Cardiac muscle cell (in vitro differentiated cells and primary cell): Measurements from ENCODE around the gene CACNA2D1. TPM values are rescaled to one million over a fixed set of nuclear protein-coding genes. Genes with fewer than 3 reads are reported as not detected.

ENCODE experiments used
- DNase-seq, 2 donors: peaks; one replicate each; pipeline versions ENCODE4 v3.0.0 to v3.0.0-alpha.2; 2010 to 2017; ENCODE audit warnings: low read depth in 1 of 2, low spot score in 1 of 2
- H3K27ac ChIP-seq: fragments of 200-600 bp; sonication (generic); 2 replicates; pipeline ENCODE4 v1.5.1; 2016
- H3K27me3 ChIP-seq: fragments of 200-600 bp; sonication (generic); 2 replicates; pipeline ENCODE4 v1.6.0; 2016; ENCODE audit warnings: control low read depth
- H3K36me3 ChIP-seq: fragments of 200-600 bp; sonication (generic); 2 replicates; pipeline ENCODE4 v1.5.1; 2016; ENCODE audit warnings: control low read depth
- H3K4me1 ChIP-seq: fragments of 200-600 bp; sonication (generic); 2 replicates; pipeline ENCODE4 v1.8.1; 2017; ENCODE audit warnings: low read depth, mild to moderate bottlenecking, mixed run types
- H3K4me3 ChIP-seq: fragments of 200-600 bp; sonication (generic); 2 replicates; pipeline ENCODE4 v1.5.1; 2016; ENCODE audit warnings: mild to moderate bottlenecking
- H3K9me3 ChIP-seq: fragments of 200-600 bp; sonication (generic); 2 replicates; pipeline ENCODE4 v1.5.1; 2017; ENCODE audit warnings: low read depth, mild to moderate bottlenecking, control low read depth
- CTCF ChIP-seq: IDR thresholded peaks from 2 replicates; pipeline ENCODE4 v1.5.1; 2012; ENCODE audit warnings: low read depth, mild to moderate bottlenecking, low read length
- polyA plus RNA-seq: library from polyadenylated mRNA; unstranded; fragments of >200 nt; fragmentation: Nextera tagmentation; extraction: Ambion mirVana; gene quantifications from 2 replicates; pipeline ENCODE4 v1.2.1, GENCODE V29; 2016
- total RNA-seq: library from RNA; depleted of rRNA; stranded (reverse); fragments of >200 nt; gene quantifications from 2 replicates; pipeline ENCODE4 v1.2.3, GENCODE V29; 2016

Gene CACNA2D1
- total and polyA plus RNA-seq, 2 experiments from 2014 or later = 4.5 to 20.3 TPM

- no peak for DNase-seq
- H3K9me3 ChIP-seq = no peaks in the 10 kb centered on the region
- H3K27ac ChIP-seq = no peak overlapping the region
- H3K4me1 ChIP-seq = no peaks in the 10 kb centered on the region
- H3K36me3 ChIP-seq = no peaks in the 10 kb centered on the region
- H3K27me3 ChIP-seq = no peaks in the 10 kb centered on the region
- no peak for TF ChIP-seq CTCF
- no peak overlapping the region for H3K4me3 ChIP-seq
Observed at GRCh38 chr7:82469207-82469606, 25.6 kb upstream of the CACNA2D1 start.

GRCh38 chr7:82468435-82468834, 24.9 kb upstream of the CACNA2D1 start:
- Histone ChIP-seq H3K27me3 (no peaks in the 10 kb centered on the region), H3K27ac (no peak overlapping the region), H3K4me1 (no peaks in the 10 kb centered on the region), H3K4me3 (no peak overlapping the region), H3K36me3 (no peaks in the 10 kb centered on the region), H3K9me3 (no peaks in the 10 kb centered on the region)
- peak in 1 of 2 donors; percentile 51 for DNase-seq
- no peak for TF ChIP-seq CTCF

DNA sequence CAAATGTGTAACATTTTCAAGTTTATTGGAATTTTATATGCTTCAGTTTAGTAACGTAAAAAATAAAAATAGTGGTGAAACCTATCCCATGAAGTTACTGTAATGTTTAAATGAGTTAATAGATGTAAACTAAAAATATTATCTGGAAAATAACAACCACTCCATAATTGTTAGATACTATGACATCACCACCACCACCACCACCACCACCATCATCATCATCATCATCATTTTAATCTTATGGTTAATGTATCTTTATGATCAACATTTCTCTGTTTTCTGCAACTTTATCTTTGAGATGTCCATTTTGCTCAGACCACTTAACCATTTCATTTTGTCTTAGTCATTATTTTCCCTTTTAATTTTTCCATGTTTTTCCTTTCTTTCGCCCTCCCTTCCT, 23.4 kb upstream of the CACNA2D1 start:
- Histone ChIP-seq H3K27me3 (no peaks in the 10 kb centered on the region), H3K4me3 (no peak overlapping the region)
- no peak for TF ChIP-seq CTCF

DNA sequence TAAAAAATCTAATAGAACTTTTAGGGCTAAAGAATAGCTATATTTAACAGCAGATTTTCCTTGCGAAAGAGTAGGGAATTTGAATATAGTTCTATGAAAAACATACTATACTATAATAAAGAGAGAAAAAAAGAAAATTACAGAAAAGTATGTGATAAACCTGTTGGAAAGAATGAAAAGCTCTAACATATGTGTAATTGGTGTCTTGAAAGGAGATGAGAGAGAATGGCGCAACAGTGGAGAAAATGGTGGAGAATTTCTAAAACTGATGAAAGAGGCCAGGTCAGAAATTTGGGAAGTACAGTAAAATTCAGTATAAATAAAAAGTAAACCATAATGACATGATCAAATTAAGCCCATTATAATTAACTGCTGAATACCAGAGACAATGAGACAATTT, 20.8 kb upstream of the CACNA2D1 start:
- Histone ChIP-seq H3K4me1 (no peaks in the 10 kb centered on the region), H3K36me3 (no peaks in the 10 kb centered on the region), H3K4me3 (no peak overlapping the region), H3K27me3 (no peaks in the 10 kb centered on the region), H3K27ac (no peak overlapping the region), H3K9me3 (no peaks in the 10 kb centered on the region)
- no peak for DNase-seq
- TF ChIP-seq CTCF = no peak

More for the DNA sequence above, 23.4 kb upstream of the CACNA2D1 start:
- DNase-seq = no peak
- Histone ChIP-seq H3K4me1 (no peaks in the 10 kb centered on the region), H3K9me3 (no peaks in the 10 kb centered on the region), H3K36me3 (no peaks in the 10 kb centered on the region), H3K27ac (no peak overlapping the region)

DNA sequence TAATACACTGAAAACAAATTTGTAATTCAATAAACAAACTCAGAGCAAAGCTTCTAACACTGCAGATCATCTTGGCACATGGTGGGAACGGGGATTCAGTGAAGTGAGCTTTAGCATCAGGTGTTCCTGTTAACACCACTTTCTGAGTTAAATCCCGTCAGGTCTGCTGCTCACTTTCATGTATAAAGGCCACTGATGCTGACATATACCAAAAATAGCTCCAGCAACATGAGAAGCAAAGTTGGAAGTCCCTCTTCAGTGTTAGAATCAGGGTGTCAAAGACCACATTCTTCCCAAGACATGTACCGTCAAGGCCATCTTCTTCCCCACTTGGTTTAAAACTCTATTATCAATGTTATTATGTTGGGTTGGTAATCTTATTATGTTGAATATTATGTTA, 11.7 kb upstream of the CACNA2D1 start:
- H3K9me3 ChIP-seq = no peaks in the 10 kb centered on the region
- H3K36me3 ChIP-seq = no peaks in the 10 kb centered on the region
- DNase-seq = peak in 1 of 2 donors; percentile 8
- no peaks in the 10 kb centered on the region for H3K4me1 ChIP-seq
- H3K27me3 ChIP-seq = no peaks in the 10 kb centered on the region
- no peak overlapping the region for H3K27ac ChIP-seq
- no peak overlapping the region for H3K4me3 ChIP-seq
- TF ChIP-seq CTCF = no peak

GRCh38 chr7:82450759-82451158, 7.2 kb upstream of the CACNA2D1 start:
- DNase-seq = no peak
- Histone ChIP-seq H3K9me3 (no peaks in the 10 kb centered on the region), H3K4me3 (no peak overlapping the region)

More at GRCh38 chr7:82450759-82451158, 7.2 kb upstream of the CACNA2D1 start:
- no peak for TF ChIP-seq CTCF
- Histone ChIP-seq H3K27me3 (peaks cover 3% of the 10 kb centered on the region), H3K27ac (no peak overlapping the region), H3K4me1 (no peaks in the 10 kb centered on the region), H3K36me3 (no peaks in the 10 kb centered on the region)
